Femur (tissue), 1 donor: Measurements from ENCODE around the gene KDF1.
"Not testable (repeated sequence)": the region's sequence is repeated elsewhere in the genome, so short reads cannot be mapped to it uniquely, and the experiment has no call there.

ENCODE experiments used
- DNase-seq: peaks from one replicate; pipeline ENCODE4 v3.0.0-alpha.2; 2017

The KDF1 gene

DNA sequence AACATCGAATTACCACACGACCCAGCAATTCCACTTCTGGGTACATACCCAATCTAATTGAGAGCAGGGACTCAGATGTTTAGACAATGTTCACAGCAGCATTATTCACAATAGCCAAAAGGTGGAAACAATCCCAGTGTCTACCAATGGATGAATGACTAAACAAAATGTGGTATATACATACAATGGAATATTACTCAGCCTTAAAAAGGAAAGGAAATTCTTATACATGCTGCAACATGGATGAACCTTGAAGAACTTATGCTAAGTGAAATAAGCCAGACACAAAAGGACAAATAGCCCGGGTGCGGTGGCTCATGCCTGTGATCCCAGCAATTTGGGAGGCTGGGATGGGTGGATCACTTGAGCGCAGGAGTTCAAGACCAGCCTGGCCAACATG is 6.9 kb downstream of the KDF1 start:
- no peak for DNase-seq

DNA sequence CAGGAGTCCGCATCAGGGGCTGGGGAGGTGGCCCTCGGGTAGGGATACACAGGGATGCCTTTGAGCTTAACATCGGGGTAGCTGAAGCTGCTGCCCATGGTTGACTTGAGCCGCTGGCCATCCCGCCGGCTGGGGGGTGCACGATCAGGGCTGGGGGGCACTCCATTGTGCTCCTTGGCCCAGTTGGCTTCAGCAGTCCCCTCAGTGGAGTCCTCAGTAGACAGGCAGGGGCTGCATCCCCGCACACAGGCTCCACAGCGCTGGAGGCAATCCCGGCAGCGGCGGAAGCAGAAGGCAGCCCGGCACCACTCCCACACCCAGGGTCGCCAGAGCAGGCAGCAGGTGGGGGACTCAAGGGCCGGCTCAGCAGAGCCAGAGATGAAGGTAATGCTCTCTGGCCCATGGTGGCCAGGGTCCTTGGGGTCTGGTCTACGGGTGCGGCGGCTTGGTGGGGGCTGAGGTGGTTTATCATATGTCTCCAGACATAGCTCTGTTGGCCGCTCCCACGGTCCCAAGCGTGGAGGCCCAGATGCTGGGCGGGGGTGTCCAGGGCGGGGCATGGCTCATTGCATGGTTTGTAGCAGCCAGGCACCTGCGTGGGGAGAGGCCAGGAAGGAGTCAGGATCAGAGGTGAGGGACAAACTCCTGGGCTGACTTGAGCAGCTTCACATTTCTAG is 8.3 kb downstream of the KDF1 start:
- DNase-seq = no peak

DNA sequence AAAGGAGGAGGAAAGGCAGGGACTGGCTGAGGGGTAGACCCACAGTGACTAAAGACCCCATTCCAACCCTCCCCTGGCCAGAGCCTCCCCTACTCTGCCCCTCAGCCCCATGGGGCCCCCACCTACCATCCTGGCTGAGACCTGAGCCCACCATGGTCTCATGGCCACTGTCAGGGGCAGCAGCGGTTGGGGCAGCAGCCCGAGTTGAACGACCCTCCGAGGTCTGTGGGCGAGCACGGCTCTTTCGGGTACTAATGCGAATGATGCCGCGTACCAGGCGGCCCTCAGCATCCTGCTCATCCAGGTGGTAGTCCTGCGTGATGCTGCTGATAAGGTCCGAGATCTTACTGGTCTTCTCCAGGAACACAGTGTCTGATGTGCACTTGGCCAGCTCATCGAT is 9.1 kb downstream of the KDF1 start:
- no peak for DNase-seq

DNA sequence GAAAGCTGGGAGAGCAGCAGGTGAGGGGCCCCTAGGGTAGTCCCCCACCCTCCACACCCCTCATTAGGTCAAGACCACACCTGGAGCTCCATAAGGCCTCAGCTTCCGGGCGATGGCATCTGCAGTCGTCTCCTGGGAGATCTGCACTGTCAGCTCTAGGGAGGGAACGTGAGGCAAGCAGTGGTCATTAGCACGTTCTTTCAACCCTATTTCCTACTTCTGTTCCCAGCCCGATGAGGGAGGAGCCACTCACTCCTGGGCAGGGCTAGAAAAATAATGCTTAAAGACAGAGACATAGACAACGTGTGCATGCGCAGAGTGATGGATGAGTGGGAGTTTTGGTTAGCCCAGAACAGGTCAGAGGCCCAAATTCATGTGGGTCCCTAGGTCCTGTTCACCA is 9.7 kb downstream of the KDF1 start:
- DNase-seq = no peak

DNA sequence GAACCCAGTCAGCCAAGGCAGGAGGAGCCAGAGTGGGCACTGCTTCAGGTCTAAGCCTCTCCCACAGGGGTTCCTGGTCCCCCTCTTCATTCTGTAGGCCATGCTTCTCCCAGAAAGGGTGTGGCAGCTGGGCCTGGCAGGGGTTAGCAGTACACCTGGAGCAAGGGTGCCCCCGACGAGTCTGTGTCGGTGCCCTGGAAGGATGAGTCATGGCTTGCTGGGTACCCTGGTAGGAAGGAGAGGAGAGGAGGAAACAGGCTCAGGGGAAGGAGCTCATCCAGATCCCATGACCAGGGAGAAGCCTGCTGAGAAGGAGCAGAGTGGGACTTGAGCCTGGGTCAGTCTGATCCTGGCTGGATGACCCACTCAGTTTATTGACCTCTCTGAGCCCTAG is 10.3 kb downstream of the KDF1 start:
- no peak for DNase-seq

DNA sequence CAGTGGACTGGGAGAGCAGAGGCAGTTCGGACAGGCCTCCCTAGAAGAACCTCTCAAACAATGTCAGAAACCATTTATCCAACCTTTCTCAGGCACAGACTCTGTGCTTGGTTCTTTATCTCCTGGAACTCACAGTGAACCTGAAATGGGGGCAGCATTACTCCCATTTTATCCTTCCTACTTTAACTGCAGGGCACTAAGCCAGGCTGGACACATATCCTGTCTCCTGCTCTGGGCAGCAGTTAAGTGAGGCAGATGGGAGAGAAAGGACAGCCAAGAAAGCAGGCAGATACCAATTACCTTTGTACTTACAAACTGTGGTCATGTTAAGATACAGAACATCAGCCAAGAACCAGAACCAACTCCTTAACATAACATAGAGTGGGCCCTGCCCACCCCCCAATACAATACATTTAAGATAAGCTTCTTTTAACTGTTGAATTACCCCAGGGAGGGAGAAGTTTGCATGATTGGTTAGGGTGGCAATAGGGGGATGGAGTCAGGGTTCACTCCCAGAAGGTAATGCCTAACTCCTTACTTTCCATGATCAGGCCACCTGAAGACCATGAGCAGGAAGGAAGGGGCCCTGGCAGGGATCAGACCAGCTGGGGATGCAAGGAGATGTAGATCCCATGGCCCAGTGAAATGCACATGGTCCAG is 10.9 kb downstream of the KDF1 start:
- no peak for DNase-seq

DNA sequence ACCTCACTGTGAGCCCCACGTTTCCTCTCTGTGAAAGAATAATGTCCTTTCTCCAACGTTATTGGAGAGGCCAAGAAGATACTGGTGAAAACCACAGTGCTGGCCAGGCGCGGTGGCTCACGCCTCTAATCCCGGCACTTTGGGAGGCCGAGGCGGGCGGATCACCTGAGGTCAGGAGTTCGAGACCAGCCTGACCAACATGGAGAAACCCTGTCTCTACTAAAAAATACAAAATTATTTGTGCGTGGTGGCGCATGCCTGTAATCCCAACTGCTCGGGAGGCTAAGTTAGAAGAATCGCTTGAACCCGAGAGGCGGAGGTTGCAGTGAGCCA is 11.6 kb downstream of the KDF1 start:
- not testable (repeated sequence) for DNase-seq

DNA sequence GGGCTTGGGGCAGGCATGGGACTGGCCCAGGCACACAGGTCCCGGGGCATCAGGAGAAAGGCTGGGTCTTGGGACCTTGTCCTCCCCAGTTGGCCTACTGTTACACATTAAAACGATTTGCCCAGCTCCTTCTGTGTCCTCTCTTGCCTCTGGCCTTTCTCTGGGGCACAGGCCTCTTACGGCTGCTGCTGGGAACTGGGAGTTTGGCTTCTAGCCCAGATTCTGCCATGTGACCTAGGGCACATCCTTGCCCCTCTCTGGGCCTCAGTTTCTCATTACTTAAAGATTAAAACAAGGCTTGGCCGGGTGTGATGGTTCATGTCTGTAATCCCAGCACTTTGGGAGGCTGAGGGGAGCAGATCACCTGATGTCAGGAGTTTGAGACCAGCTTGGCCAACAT is 14.0 kb downstream of the KDF1 start:
- no peak for DNase-seq

DNA sequence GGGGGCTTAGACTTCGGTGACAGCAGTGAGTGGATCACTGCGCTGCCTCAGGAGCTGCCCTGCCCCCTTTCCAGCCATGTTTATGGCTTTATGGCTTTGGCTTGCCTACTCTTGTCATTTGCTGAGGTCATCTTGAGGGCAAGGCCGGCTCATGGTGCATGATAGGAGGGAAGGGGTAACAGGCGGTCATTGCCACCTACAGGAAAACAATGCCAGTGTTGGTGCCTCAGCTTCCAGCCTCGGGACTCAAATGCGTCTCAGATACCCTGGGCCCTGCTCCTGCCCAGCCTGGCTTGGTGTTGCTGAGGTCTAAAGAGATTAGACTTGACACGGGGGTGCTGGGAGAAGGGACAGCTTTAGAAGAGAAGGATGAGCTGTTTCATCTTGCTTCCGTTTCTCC is 14.5 kb downstream of the KDF1 start:
- no peak for DNase-seq

DNA sequence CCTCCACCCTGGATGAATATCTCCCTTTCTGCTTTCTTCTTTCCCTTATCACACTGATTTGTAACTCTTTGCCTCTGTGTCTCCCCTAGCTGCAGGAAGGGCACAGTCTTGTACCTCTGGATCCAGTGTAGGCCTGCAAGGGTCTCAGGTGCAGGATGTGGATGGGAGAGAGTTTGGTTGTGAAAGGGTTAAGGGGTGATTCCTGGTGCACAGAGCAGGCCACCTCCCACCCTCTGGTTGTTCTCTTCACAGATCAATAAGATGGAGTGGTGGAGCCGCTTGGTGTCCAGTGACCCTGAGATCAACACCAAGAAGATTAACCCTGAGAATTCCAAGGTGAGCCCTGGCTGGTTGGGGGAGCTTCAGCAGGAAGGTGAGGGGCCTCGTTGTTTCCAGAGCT is 15.1 kb downstream of the KDF1 start:
- no peak for DNase-seq

DNA sequence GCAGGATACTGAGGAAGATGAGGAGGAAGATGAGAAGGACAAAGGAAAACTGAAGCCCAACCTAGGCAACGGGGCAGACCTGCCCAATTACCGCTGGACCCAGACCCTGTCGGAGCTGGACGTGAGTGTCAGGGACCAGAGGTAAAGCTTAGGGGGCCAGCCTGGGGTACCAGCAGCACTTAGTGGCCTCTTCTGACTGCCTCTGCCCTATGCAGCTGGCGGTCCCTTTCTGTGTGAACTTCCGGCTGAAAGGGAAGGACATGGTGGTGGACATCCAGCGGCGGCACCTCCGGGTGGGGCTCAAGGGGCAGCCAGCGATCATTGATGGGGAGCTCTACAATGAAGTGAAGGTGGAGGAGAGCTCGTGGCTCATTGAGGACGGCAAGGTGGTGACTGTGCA is 17.6 kb downstream of the KDF1 start:
- DNase-seq = no peak

DNA sequence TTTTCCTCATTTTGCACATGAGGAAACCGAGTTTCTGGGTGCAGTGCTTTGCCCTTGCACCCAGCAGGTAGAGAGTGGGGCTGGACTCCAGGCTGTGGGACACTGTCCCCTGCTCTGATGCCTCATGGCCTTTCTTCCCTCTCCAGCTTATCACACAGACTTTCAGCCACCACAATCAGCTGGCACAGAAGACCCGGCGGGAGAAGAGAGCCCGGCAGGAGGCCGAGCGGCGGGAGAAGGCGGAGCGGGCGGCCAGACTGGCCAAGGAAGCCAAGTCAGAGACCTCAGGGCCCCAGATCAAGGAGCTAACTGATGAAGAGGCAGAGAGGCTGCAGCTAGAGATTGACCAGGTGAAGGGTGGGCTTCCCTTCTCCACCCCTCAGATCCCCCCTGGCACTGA is 19.0 kb downstream of the KDF1 start:
- DNase-seq = no peak

DNA sequence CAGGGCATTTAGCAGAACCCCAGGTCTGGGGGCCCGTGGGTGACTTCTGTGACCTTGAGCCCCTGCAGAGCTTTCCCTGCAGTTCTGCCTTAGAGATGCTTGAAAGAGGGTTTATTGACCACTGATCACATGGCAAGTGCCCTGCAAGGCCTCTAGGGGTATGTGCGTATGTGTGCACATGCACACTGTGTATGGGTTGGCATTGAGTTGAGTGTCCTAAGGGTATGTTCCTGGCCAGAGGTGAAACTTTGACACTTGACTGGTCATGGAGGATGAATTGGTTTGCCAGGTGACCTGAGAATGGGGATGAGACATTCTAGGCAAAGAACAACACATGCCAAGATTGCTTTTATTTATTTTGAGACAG is 21.6 kb downstream of the KDF1 start:
- DNase-seq = no peak

DNA sequence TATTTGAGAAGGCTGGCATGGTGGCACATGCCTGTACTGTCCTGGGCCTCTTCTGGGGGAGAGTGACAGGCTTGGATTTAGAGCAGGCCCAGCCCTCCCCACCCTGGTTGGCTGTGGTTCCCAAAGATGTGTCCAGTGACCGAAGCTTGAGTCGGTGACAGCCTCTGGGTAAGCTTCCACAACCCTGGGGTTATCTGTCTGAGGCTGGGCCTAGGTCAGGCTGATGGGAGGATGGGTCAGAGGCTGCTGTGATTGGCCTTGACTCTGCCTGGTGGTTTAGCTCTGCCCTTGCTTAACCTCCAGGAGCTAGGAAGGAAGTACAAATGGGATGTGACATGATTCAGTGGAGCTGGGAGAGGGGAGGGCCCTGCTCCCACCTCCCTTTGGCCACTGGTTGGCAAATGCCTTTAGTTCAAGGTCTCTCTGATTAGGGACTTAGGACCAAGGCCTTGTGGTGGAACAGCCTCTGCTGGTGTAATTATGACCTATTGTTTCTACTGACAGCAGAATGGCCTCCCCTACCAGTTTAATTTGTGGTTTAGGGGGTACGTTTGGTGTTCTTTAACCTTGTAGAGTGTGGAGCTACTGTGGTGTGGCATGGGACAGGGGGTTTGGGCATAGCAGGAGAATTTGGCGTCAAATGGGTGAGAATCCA is 22.1 kb downstream of the KDF1 start:
- no peak for DNase-seq

DNA sequence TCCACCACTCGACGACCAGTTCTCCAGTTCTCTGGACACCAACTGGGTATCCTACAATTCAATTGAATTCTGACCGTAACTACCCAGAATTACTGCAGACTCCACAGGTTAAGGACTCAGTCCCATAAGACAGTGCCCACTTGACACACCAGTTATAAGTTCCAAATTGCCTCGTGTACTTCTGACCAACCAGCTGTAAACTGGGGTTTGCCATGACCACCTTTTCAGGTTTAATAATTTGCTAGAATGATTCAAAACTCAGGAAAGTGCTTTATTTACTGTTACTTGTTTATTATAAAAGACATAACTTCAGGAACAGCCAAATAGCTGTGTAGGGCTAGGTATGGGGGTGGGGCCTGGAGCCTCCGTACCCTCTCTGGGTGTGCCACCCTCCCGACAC is 23.4 kb downstream of the KDF1 start:
- no peak for DNase-seq

DNA sequence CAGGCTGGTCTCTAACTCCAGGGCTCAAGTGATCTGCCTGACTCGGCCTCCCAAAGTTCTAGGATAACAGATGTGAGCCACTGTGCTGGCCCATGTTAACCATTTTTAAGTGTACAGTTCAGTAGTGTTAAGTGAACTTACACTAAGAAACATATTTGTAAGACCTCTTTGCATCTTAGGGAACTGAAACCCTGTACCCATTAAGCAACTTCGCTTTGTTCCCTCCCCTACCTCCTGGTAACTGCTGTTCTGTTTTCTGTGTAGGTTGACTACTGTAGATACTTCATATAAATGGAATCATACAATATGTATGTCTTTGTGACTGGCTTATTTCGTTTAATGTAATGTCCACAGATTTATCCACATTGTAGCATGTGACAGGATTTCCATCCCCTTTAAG is 27.7 kb downstream of the KDF1 start:
- DNase-seq = no peak

DNA sequence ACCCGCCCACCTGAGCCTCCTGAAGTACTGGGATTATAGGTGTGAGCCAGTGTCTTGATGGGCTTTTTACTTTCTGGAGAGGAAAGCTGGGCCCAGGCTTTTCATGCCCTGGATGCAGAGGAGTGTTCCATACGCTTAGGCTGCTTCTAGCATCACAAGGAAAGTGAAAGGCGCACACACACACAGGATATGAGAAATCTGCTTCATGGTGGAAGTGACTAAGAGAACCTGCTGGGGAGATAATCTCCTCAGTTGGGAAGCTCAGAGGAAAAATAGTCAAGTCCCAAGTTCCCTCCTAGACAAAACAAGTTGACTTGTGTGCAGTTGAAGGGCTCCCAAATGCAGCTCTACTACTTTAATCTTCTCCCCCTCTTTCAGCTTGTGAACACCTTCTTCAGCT is 36.6 kb downstream of the KDF1 start:
- no peak for DNase-seq

DNA sequence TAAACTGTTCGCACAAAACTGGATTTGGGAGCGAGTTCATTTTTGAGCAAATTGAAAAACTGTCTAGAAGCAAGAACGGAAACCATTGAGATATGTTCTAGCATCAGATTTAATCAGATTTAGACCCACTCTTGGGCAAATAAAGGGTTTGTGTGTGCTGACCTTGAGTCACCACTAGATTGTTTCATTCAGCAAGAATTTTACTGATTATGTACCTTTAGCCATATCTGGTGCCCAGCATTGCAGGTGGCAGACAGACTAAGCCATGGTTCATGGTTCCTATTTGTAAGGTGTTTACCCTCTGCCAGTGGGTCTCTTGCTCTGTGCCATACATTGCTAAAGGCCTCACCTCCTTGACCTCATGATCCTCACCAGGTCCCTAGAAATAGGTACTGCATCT is 37.4 kb downstream of the KDF1 start:
- DNase-seq = no peak

DNA sequence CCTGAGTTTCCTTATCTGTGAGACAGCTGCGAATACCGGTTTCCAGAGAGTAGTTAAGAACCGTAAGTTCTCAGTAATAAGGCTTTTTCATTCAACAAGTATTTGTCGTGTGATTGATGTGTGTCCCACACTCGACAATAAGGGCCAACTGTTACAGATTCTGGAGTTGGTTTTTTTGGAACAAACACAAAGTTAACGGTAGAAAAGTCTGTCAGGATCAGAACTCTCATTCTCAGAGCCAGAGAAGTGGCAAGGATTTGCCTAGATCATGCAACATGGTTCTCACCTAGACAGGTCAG is 37.9 kb downstream of the KDF1 start:
- DNase-seq = no peak

DNA sequence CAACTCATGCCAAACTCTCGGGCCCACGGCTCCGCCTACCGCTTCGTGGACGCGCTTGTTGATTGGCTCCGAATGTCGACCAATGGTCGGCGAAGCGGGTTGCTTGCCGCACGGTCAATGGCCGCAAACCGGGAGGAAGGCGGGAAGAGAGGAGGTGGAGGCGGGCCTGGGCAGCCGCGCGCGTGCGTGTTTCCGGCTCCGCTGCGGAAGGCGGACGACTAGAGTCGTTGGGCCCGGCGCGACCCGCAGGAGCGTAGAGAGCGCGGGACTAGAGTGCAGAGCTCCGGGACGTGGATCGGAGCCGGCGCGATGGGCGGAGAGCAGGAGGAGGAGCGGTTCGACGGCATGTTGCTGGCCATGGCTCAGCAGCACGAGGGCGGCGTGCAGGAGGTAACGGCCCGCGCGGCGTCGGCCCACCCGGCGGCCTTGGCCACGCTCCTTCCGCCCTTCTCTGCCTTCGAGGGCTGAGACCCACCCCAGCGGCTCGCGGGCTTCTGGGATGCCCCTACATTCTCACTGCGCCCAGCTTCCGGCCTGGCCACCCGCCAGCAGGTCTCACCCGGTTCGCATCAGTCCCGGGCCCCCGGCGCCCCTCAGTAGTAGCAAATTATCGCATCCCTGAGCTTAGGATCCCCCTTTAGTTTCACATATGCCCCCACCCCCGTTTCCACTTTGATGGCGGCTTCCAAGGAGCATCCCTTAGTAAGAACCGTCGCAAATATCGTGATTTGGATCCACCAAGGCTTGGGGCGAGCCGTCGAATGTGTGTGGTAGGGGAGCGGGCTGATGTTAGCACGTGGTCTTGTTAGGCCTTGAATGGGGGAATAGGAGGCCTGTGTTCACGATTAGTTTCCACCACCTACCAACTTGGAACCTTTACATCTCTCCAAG is 38.5 kb downstream of the KDF1 start, which contains the start of gene NUDC:
Gene NUDC (plus strand): TSS at position 204 of the 891 bp plus-strand sequence. CDS start 106 bp downstream, at position 310.
- peak; percentile 98 for DNase-seq

DNA sequence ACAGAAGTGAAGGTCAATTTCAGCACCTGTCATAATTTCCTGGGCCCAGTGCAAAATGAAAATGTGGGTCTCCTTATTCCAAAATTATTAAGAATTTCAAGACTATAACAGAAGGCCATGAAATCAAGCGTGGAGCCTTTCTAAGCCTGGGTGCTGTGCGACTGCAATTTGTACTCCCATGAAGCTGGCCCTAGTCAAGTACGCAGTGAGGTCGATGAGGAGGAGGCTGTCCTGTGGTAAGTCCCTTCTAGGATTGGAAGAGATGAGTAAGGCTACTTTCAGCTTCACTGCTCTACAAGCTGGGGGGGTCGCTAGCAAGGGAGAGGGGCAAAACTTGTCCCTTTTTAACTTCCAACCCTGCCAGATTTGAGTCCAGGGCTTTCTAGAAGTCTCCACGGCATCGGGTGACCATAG is 39.1 kb downstream of the KDF1 start:
- DNase-seq = no peak

DNA sequence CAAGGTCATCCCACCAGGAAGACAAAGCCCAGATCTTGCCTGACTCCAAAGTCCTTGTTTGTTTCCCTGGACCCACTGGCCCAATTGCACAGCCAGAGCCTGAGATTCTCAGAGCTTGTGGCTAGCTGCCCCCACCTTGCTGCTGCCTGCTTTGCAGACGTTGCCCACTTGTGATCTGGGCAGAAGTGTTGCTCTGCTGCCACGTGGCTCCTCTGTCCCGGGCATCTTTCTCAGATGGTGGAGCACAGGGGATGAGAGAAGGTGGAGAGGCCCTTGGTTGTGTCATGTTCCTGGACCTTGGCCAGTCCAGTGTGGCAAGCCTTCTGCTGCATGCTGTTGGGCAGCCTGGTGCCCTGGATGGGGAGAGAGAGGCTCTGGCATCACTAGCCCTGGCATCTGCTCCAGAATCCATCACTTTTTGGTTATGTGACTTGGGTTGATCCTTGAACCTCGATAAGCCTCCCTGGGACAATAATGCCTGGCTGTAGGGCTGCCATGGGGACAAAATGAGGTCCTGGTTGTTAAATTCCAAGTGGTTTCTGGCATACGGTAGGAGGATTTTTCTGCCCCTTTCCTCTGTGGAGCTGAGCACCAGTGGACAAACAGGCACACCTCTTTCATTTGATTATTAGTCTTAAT is 44.9 kb downstream of the KDF1 start:
- no peak for DNase-seq
